ENCODE measurements around the gene TMEM88. TPM values are rescaled to one million over a fixed set of nuclear protein-coding genes. Genes with fewer than 3 reads are reported as not detected.

TMEM88 gene
- total RNA-seq, 1 experiment from 2014 or later: 2.9 TPM

DNA sequence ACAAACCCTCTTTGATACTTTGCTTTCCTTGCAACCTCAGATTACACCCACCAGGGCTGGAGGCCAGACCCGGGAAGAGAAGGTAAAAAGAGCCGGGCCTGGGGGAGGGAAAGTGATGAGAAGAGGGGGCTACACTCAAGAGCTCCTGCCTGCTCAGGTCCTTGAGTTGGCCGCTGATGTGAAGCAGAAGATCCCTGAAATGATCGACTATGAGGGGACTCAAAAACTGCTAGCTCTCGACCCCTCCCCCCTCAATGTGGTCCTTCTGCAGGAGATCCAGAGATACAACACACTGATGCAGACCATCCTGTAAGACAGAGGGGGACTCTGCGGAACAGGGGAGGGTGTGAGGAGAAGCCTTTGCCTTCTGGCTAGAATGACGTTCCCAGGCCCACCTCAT lies 23.6 kb upstream of the TMEM88 start:
- intact Hi-C loops (cut with micrococcal nuclease; ENCODE audit: unreplicated experiment): no loop called here
- H3K4me1 Mint-ChIP-seq (ENCODE audit: low read depth, unreplicated experiment): peaks cover 9% of the 10 kb centered on the region
- H3K27me3 Mint-ChIP-seq (ENCODE audit: unreplicated experiment): peaks cover 62% of the 10 kb centered on the region
- CTCF ChIA-PET: no interaction called here
- TF ChIP-seq, protein P1, sequence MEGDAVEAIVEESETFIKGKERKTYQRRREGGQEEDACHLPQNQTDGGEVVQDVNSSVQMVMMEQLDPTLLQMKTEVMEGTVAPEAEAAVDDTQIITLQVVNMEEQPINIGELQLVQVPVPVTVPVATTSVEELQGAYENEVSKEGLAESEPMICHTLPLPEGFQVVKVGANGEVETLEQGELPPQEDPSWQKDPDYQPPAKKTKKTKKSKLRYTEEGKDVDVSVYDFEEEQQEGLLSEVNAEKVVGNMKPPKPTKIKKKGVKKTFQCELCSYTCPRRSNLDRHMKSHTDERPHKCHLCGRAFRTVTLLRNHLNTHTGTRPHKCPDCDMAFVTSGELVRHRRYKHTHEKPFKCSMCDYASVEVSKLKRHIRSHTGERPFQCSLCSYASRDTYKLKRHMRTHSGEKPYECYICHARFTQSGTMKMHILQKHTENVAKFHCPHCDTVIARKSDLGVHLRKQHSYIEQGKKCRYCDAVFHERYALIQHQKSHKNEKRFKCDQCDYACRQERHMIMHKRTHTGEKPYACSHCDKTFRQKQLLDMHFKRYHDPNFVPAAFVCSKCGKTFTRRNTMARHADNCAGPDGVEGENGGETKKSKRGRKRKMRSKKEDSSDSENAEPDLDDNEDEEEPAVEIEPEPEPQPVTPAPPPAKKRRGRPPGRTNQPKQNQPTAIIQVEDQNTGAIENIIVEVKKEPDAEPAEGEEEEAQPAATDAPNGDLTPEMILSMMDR (IDR thresholded peaks at IDR 0.05; ENCODE audit: unreplicated experiment): no peak
- no peak overlapping the region for H3K27ac Mint-ChIP-seq (ENCODE audit: unreplicated experiment)
- no TSS peak for BruUV-seq (replicated peaks)
- H3K4me3 Mint-ChIP-seq (ENCODE audit: low read depth, unreplicated experiment): no peak overlapping the region
- no peaks in the 10 kb centered on the region for H3K9me3 Mint-ChIP-seq (ENCODE audit: low read depth, unreplicated experiment)
- peaks cover 31% of the 10 kb centered on the region for H3K36me3 Mint-ChIP-seq (ENCODE audit: insufficient read depth, unreplicated experiment)
- no peak for DNase-seq

DNA sequence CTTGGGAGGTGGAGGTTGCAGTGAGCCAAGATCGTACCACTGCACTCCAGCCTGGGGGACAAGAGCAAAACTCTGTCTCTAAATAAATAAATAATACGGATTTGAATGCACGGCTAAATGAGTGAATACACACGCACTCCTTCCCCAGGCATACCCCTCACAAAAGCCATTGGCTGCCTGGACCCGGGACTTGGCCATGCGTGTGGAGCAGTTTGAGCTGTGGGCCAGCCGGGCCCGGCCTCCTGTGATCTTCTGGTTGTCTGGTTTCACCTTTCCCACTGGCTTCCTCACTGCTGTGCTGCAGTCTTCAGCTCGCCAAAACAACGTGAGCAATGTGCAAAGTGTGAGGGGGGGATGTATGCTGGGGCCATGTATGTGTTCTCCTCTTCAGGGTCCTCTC lies 22.4 kb upstream of the TMEM88 start:
- Mint-ChIP-seq H3K27ac (ENCODE audit: unreplicated experiment) (no peak overlapping the region), H3K27me3 (ENCODE audit: unreplicated experiment) (peaks cover 53% of the 10 kb centered on the region), H3K36me3 (ENCODE audit: insufficient read depth, unreplicated experiment) (peaks cover 43% of the 10 kb centered on the region), H3K9me3 (ENCODE audit: low read depth, unreplicated experiment) (no peaks in the 10 kb centered on the region), H3K4me1 (ENCODE audit: low read depth, unreplicated experiment) (peaks cover 21% of the 10 kb centered on the region), H3K4me3 (ENCODE audit: low read depth, unreplicated experiment) (no peak overlapping the region)
- no TSS peak for BruUV-seq (replicated peaks)
- intact Hi-C loops (cut with micrococcal nuclease; ENCODE audit: unreplicated experiment): no loop called here
- CTCF ChIA-PET: interaction anchor here (1.0 kb wide), 1 partner anchor 57 kb away, joined by 3 read pairs; no protein-coding TSS in a partner anchor
- TF ChIP-seq, protein P1 (IDR thresholded peaks at IDR 0.05; ENCODE audit: unreplicated experiment): no peak
- DNase-seq: no peak

DNA sequence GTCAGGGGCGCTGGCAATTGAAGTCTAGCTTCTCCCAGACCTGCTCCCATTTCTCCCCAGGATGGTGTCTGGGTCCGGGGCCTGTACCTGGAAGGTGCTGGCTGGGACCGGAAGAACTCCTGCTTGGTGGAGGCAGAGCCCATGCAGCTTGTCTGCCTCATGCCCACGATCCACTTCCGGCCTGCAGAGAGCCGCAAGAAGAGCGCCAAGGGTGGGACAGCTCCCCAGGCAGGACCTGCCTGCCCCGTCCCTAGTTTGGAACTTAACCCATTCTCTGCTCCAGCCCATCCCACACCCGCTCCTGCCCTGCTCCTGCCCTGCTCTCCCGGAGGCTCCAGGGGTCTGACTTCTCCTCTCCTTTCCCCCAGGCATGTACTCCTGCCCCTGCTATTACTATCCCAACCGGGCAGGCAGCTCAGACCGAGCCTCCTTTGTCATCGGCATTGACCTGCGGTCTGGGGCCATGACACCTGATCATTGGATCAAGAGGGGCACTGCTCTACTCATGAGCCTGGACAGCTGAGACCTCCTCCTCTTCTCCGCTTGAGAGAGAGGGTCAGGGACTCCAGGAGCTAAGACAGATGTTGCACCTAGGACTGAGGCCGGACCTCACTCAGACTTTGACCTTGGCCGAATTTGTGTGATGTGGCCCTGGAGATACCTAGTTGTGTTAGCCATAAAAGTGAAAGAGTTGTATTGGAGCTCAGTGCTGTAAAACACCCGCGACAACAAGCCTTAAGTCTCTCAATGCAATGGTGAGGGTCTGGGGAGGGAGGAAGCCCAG lies 21.7 kb upstream of the TMEM88 start:
- DNase-seq: no peak
- intact Hi-C loops (cut with micrococcal nuclease; ENCODE audit: unreplicated experiment): no loop called here
- Mint-ChIP-seq H3K36me3 (ENCODE audit: insufficient read depth, unreplicated experiment) (peaks cover 49% of the 10 kb centered on the region), H3K27ac (ENCODE audit: unreplicated experiment) (peak overlapping the region; percentile 95), H3K4me1 (ENCODE audit: low read depth, unreplicated experiment) (peaks cover 24% of the 10 kb centered on the region), H3K4me3 (ENCODE audit: low read depth, unreplicated experiment) (peak overlapping the region; percentile 82), H3K9me3 (ENCODE audit: low read depth, unreplicated experiment) (no peaks in the 10 kb centered on the region), H3K27me3 (ENCODE audit: unreplicated experiment) (peaks cover 50% of the 10 kb centered on the region)
- CTCF ChIA-PET: interaction anchor here (0.7 to 1.0 kb wide), 5 partner anchors 9 to 111 kb away, joined by 3 to 4 read pairs (median 3); partner anchors contain the start of genes CYB5D1 and NAA38
- no TSS peak for BruUV-seq (replicated peaks)
- TF ChIP-seq, protein P1 (IDR thresholded peaks at IDR 0.05; ENCODE audit: unreplicated experiment): no peak

DNA sequence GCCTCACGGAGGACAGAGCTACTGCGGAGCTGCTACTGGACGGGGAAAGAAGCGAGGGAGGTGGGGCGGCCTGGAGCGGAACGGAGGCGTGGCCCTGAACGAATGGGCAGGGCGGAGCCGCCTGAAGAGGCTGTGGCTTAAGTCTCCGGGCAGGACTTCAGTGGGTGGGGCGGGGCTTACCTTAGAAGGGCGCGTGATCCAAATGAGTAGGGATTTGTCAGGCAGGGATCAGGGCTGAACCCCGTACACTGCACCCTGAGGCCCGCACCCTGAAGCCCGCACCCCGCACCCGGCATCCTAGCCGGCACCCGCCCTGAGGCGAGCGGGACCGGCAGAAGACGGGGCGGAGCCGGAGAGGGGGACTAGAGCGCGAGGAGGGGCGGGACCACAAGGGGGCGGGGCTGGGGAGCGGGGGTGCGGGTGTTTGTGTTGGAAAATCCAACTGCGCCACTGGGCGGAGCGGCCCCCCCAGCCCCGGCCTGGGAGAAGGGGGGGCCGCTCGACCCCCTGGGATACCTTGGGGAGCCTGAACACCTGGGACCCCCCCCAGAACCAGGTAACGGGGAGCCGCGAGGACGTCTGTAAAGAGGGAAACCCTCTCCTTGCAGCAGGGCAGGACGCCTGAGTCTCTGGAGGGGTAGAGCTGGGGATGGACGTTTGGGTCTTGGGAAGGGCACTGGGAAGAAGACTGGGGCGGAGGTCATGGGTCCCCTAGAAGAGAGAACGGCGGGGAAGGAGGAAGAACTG lies 20.9 kb upstream of the TMEM88 start, which contains the start of gene KDM6B:
Gene KDM6B, plus strand, starts transcription at position 423 of the 747 bp plus-strand sequence. CDS start 11,338 bp downstream, outside the sequence.
- Mint-ChIP-seq H3K27me3 (ENCODE audit: unreplicated experiment) (peaks cover 47% of the 10 kb centered on the region), H3K4me3 (ENCODE audit: low read depth, unreplicated experiment) (peak within 1 kb of the TSS; percentile 82), H3K4me1 (ENCODE audit: low read depth, unreplicated experiment) (peaks cover 32% of the 10 kb centered on the region), H3K36me3 (ENCODE audit: insufficient read depth, unreplicated experiment) (peaks cover 55% of the 10 kb centered on the region), H3K27ac (ENCODE audit: unreplicated experiment) (peak within 1 kb of the TSS; percentile 95), H3K9me3 (ENCODE audit: low read depth, unreplicated experiment) (no peaks in the 10 kb centered on the region)
- peak; percentile 84 for DNase-seq
- no TSS peak for BruUV-seq (replicated peaks)
- TF ChIP-seq, protein P1 (IDR thresholded peaks at IDR 0.05; ENCODE audit: unreplicated experiment): no peak
- CTCF ChIA-PET: interaction anchor here (0.7 to 1.2 kb wide), 6 partner anchors 8 to 111 kb away, joined by 3 to 4 read pairs (median 3); partner anchors contain the start of genes CYB5D1 and NAA38
- intact Hi-C loops (cut with micrococcal nuclease; ENCODE audit: unreplicated experiment): no loop called here
